Liver (tissue), 9 donors: ENCODE measurements around the gene CTXN1. TPM values are rescaled to one million over a fixed set of nuclear protein-coding genes. Genes with fewer than 3 reads are reported as not detected.

Source experiments
- DNase-seq: peaks from one replicate; pipeline ENCODE4 v3.0.0-alpha.2; 2017; ENCODE audit warnings: low spot score
- H3K27ac ChIP-seq, 2 donors: one replicate each; pipeline ENCODE4 v1.7.0; 2013; ENCODE audit warnings: inconsistent platforms in 2 of 2, low read length in 2 of 2, control low read depth in 1 of 2, low read depth in 1 of 2, mild to moderate bottlenecking in 1 of 2
- H3K27me3 ChIP-seq, 4 donors: one replicate each; pipeline versions ENCODE4 v1.6.1 to v1.7.0; 2013; ENCODE audit warnings: low read length in 3 of 4, inconsistent platforms in 1 of 4, mild to moderate bottlenecking in 1 of 4, moderate library complexity in 1 of 4; ENCODE audit not compliant: control insufficient read depth in 4 of 4, insufficient read depth in 4 of 4
- H3K36me3 ChIP-seq, 4 donors: one replicate each; pipeline versions ENCODE4 v1.6.1 to v1.7.0; 2013; ENCODE audit warnings: low read length in 3 of 4, mild to moderate bottlenecking in 3 of 4, low read depth in 1 of 4, moderate library complexity in 1 of 4; ENCODE audit not compliant: control insufficient read depth in 4 of 4, insufficient read depth in 3 of 4
- H3K4me1 ChIP-seq, 4 donors: one replicate each; pipeline versions ENCODE4 v1.6.1 to v1.7.0; 2013; ENCODE audit warnings: low read length in 3 of 4, mild to moderate bottlenecking in 3 of 4, moderate library complexity in 1 of 4; ENCODE audit not compliant: control insufficient read depth in 4 of 4, insufficient read depth in 4 of 4
- H3K4me3 ChIP-seq, 3 donors: one replicate each; pipeline versions ENCODE4 v1.6.1 to v1.7.0; 2013; ENCODE audit warnings: low read length in 3 of 3, control low read depth in 1 of 3, low read depth in 1 of 3, mild to moderate bottlenecking in 1 of 3
- H3K9ac ChIP-seq, 2 donors: one replicate each; pipeline ENCODE4 v1.7.0; 2013; ENCODE audit warnings: low read length in 2 of 2, mild to moderate bottlenecking in 2 of 2, moderate library complexity in 2 of 2, control low read depth in 1 of 2, low read depth in 1 of 2
- H3K9me3 ChIP-seq, 4 donors: one replicate each; pipeline versions ENCODE4 v1.6.1 to v1.7.0; 2013; ENCODE audit warnings: low read length in 3 of 4; ENCODE audit not compliant: control insufficient read depth in 4 of 4
- CTCF ChIP-seq: fragments of 150-350 bp; IDR thresholded peaks from 2 replicates; pipeline ENCODE4 v1.5.1; 2017; ENCODE audit warnings: improper control_type of control experiment, low read depth, low read length; ENCODE audit not compliant: missing input control
- EGR1 ChIP-seq, 2 donors: IDR thresholded peaks; 2 replicates each; pipeline ENCODE4 v1.6.1; 2016 to 2018; ENCODE audit warnings: antibody characterized with exemption in 2 of 2, low read depth in 2 of 2
- FOXA2 ChIP-seq: IDR thresholded peaks from 2 replicates; pipeline ENCODE4 v1.6.1; 2016; ENCODE audit warnings: antibody characterized with exemption
- GABPA ChIP-seq, 2 donors: IDR thresholded peaks in 1 of 2; conservative IDR thresholded peaks in 1 of 2; 2 replicates each; pipeline ENCODE4 v1.6.1; 2016; ENCODE audit warnings: antibody characterized with exemption in 2 of 2, mild to moderate bottlenecking in 1 of 2, moderate library complexity in 1 of 2
- HNF4A ChIP-seq, 2 donors: conservative IDR thresholded peaks; 2 replicates each; pipeline ENCODE4 v1.6.1; 2016; ENCODE audit warnings: antibody characterized with exemption in 2 of 2, mild to moderate bottlenecking in 2 of 2
- HNF4G ChIP-seq: IDR thresholded peaks from 2 replicates; pipeline ENCODE4 v1.6.1; 2016; ENCODE audit warnings: antibody characterized with exemption
- JUND ChIP-seq, 2 donors: IDR thresholded peaks; 2 replicates each; pipeline ENCODE4 v1.6.1; 2016; ENCODE audit warnings: antibody characterized with exemption in 2 of 2
- NR2F2 ChIP-seq: IDR thresholded peaks from 2 replicates; pipeline ENCODE4 v1.6.1; 2016; ENCODE audit warnings: antibody characterized with exemption
- RAD21 ChIP-seq, 2 donors: IDR thresholded peaks; 2 replicates each; pipeline ENCODE4 v1.6.1; 2016; ENCODE audit warnings: antibody characterized with exemption in 2 of 2, mild to moderate bottlenecking in 2 of 2
- RXRA ChIP-seq, 2 donors: IDR thresholded peaks; 2 replicates each; pipeline ENCODE4 v1.6.1; 2017 to 2018; ENCODE audit warnings: antibody characterized with exemption in 2 of 2, mild to moderate bottlenecking in 1 of 2
- SP1 ChIP-seq: IDR thresholded peaks from 2 replicates; pipeline ENCODE4 v1.6.1; 2018; ENCODE audit warnings: antibody characterized with exemption, mild to moderate bottlenecking
- TAF1 ChIP-seq: conservative IDR thresholded peaks from 2 replicates; pipeline ENCODE4 v1.6.1; 2016; ENCODE audit warnings: antibody characterized with exemption, mild to moderate bottlenecking
- YY1 ChIP-seq: IDR thresholded peaks from 2 replicates; pipeline ENCODE4 v1.6.1; 2016; ENCODE audit warnings: antibody characterized with exemption, mild to moderate bottlenecking
- ZBTB33 ChIP-seq: IDR thresholded peaks from 2 replicates; pipeline ENCODE4 v1.6.1; 2016; ENCODE audit warnings: antibody characterized with exemption
- WGBS: extraction: QIAGEN DNeasy Blood & Tissue Kit; methylation state at CpG from one replicate; pipeline ENCODE4 v1.1.7; 2013; 5-methylcytosine and 5-hydroxymethylcytosine counted together
- polyA plus RNA-seq, 2 donors: library from polyadenylated mRNA; stranded (reverse) in 1 of 2; unstranded in 1 of 2; fragments of 200-250 nt in 1 of 2; fragments of >200 nt in 1 of 2; fragmentation: Nextera tagmentation in 1 of 2; extraction: Ambion mirVana in 1 of 2; gene quantifications; one replicate each; pipeline versions ENCODE4 v1.2.1 to v1.2.3, GENCODE V29; 2013 to 2015
- total RNA-seq, 2 donors: library from RNA; depleted of rRNA; stranded (reverse); fragments of >200 nt; gene quantifications; one replicate each; pipeline ENCODE4 v1.2.3, GENCODE V29; 2014
- TF ChIP-seq, protein P1 (sequence below): IDR thresholded peaks from 2 replicates; pipeline ENCODE4 v1.6.1; 2016; ENCODE audit warnings: antibody characterized with exemption
- TF ChIP-seq, protein P2 (sequence below): IDR thresholded peaks from 2 replicates; pipeline ENCODE4 v1.6.1; 2016; ENCODE audit warnings: antibody characterized with exemption
- TF ChIP-seq, protein P3 (sequence below): IDR thresholded peaks from 2 replicates; pipeline ENCODE4 v1.6.1; 2016; ENCODE audit warnings: antibody characterized with exemption, mild to moderate bottlenecking
- donor health status: healthy.
- donor health status: healthy.
- donor health status: healthy.
- donor health status: healthy.
- donor health status: healthy.

The CTXN1 gene
- total and polyA plus RNA-seq, 4 donors, result 0.07 to 0.14 (median 0.08) TPM; not detected in 1

DNA sequence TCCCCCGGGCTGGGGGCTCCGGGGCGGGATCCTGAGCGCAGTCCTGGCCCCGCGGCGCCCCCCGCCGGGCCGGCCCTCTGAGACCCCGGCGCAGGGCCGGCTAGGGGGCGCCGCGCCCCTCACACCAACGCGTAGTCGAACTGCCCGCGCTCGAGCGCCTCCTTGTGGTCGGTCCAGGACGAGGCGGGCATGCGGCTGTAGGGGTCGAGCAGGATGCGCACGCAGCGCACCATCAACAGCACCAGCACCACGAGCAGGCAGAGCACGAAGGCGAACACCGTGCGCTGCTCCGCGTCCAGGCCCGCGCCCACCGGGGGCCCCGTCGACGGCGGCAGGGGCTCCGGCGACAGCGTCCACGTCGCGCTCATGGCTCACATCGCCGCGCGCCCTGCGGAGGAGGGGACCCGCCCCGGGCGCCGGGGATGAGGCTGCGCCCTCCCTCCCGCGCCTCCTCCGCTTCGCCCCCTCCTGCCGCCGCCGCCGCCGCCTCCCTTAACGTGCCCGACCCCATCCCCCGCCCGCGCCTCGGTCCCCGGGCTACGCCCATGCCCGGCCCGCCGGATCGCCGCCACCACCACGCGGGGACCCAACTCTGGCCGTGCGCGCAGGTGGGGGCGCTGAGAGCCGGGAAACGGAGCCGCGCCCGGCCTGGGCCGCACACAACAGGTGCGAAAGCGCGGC lies 624 bp downstream of the CTXN1 start:
- no peak overlapping the region for H3K27ac ChIP-seq
- H3K36me3 ChIP-seq, result peaks cover 0 to 13% (median 6%) of the 10 kb centered on the region in 4 donors
- TF ChIP-seq HNF4A (conservative IDR thresholded peaks at IDR 0.05) (no peak), NR2F2 (no peak), RXRA (IDR thresholded peaks at IDR 0.05) (no peak), ZBTB33 (no peak), SP1 (no peak), YY1 (no peak), EGR1 (IDR thresholded peaks at IDR 0.05; ENCODE audit: low read depth in 2 of 2) (no peak), CTCF (peak; percentile 53), FOXA2 (no peak), GABPA (IDR thresholded peaks at IDR 0.05 in 1 of 2, conservative IDR thresholded peaks at IDR 0.05 in 1 of 2) (no peak), TAF1 (no peak), RAD21 (IDR thresholded peaks at IDR 0.05) (peak in 1 of 2 donors; percentile 37), HNF4G (no peak), JUND (IDR thresholded peaks at IDR 0.05) (no peak)
- TF ChIP-seq, protein P1, sequence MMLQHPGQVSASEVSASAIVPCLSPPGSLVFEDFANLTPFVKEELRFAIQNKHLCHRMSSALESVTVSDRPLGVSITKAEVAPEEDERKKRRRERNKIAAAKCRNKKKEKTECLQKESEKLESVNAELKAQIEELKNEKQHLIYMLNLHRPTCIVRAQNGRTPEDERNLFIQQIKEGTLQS, result no peak
- TF ChIP-seq, protein P2, sequence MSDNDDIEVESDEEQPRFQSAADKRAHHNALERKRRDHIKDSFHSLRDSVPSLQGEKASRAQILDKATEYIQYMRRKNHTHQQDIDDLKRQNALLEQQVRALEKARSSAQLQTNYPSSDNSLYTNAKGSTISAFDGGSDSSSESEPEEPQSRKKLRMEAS, result no peak
- TF ChIP-seq, protein P3, sequence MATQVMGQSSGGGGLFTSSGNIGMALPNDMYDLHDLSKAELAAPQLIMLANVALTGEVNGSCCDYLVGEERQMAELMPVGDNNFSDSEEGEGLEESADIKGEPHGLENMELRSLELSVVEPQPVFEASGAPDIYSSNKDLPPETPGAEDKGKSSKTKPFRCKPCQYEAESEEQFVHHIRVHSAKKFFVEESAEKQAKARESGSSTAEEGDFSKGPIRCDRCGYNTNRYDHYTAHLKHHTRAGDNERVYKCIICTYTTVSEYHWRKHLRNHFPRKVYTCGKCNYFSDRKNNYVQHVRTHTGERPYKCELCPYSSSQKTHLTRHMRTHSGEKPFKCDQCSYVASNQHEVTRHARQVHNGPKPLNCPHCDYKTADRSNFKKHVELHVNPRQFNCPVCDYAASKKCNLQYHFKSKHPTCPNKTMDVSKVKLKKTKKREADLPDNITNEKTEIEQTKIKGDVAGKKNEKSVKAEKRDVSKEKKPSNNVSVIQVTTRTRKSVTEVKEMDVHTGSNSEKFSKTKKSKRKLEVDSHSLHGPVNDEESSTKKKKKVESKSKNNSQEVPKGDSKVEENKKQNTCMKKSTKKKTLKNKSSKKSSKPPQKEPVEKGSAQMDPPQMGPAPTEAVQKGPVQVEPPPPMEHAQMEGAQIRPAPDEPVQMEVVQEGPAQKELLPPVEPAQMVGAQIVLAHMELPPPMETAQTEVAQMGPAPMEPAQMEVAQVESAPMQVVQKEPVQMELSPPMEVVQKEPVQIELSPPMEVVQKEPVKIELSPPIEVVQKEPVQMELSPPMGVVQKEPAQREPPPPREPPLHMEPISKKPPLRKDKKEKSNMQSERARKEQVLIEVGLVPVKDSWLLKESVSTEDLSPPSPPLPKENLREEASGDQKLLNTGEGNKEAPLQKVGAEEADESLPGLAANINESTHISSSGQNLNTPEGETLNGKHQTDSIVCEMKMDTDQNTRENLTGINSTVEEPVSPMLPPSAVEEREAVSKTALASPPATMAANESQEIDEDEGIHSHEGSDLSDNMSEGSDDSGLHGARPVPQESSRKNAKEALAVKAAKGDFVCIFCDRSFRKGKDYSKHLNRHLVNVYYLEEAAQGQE, result no peak
- H3K4me1 ChIP-seq, result peaks cover 13 to 25% (median 19%) of the 10 kb centered on the region in 4 donors
- peak; percentile 81 for DNase-seq
- no peak overlapping the region for H3K9ac ChIP-seq
- no peaks in the 10 kb centered on the region for H3K27me3 ChIP-seq
- peak overlapping the region in 1 of 3 donors; percentile 55 for H3K4me3 ChIP-seq
- WGBS, result 2% methylated on average over 98 of the region's 98 CpGs
- no peaks in the 10 kb centered on the region for H3K9me3 ChIP-seq
